ENCODE results near the gene KRT79.

- TF ChIP-seq POLR2AphosphoS5 (IDR thresholded peaks at IDR 0.05) (no peak), POLR2A (IDR thresholded peaks at IDR 0.05) (no peak)
- TF ChIP-seq, protein P1, sequence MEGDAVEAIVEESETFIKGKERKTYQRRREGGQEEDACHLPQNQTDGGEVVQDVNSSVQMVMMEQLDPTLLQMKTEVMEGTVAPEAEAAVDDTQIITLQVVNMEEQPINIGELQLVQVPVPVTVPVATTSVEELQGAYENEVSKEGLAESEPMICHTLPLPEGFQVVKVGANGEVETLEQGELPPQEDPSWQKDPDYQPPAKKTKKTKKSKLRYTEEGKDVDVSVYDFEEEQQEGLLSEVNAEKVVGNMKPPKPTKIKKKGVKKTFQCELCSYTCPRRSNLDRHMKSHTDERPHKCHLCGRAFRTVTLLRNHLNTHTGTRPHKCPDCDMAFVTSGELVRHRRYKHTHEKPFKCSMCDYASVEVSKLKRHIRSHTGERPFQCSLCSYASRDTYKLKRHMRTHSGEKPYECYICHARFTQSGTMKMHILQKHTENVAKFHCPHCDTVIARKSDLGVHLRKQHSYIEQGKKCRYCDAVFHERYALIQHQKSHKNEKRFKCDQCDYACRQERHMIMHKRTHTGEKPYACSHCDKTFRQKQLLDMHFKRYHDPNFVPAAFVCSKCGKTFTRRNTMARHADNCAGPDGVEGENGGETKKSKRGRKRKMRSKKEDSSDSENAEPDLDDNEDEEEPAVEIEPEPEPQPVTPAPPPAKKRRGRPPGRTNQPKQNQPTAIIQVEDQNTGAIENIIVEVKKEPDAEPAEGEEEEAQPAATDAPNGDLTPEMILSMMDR (IDR thresholded peaks at IDR 0.05) = no peak
These were observed 26.2 kb upstream of the KRT79 start for GRCh38 chr12:52860102-52860823.
